GM19438 (cell line): ENCODE measurements around the gene STK32A.

ENCODE experiments used
- ATAC-seq: cut with Tn5 transposase; IDR thresholded peaks from one replicate; pipeline ENCODE4 v1.9.1; 2021; ENCODE audit warnings: low read depth; ENCODE audit not compliant: unreplicated experiment

The STK32A gene

GRCh38 chr5:147413266-147413665, 178.4 kb downstream of the STK32A start:
- ATAC-seq, result no peak

GRCh38 chr5:147415651-147416050, 180.8 kb downstream of the STK32A start:
- no peak for ATAC-seq

GRCh38 chr5:147417135-147417813, 182.4 kb downstream of the STK32A start:
- ATAC-seq, result no peak

- no peak for ATAC-seq
These were observed 183.8 kb downstream of the STK32A start for GRCh38 chr5:147418613-147419012.

GRCh38 chr5:147426640-147427327, 192.0 kb downstream of the STK32A start:
- no peak for ATAC-seq

- ATAC-seq, result no peak
These were observed 192.9 kb downstream of the STK32A start for GRCh38 chr5:147427521-147428401.

- no peak for ATAC-seq
These were observed 195.8 kb downstream of the STK32A start for GRCh38 chr5:147430628-147431027.

- no peak for ATAC-seq
These were observed 196.8 kb downstream of the STK32A start for GRCh38 chr5:147431586-147431985.

- ATAC-seq, result no peak
These were observed 197.5 kb downstream of the STK32A start for GRCh38 chr5:147432323-147432722.

- no peak for ATAC-seq
These were observed 199.2 kb downstream of the STK32A start for GRCh38 chr5:147434049-147434448.

GRCh38 chr5:147436596-147436995, 201.8 kb downstream of the STK32A start:
- ATAC-seq, result no peak

GRCh38 chr5:147437161-147437596, 202.4 kb downstream of the STK32A start:
- ATAC-seq, result no peak
